Right lobe of liver (tissue), 4 donors: ENCODE results near the gene ENKD1.

ENCODE experiments used
- CTCF ChIP-seq, 4 donors: fragments of 200-600 bp in 3 of 4; fragments of 450-650 bp in 1 of 4; IDR thresholded peaks; one replicate each; pipeline versions ENCODE4 v1.5.1 to v1.8.0; 2016 to 2022; ENCODE audit warnings: antibody characterized with exemption in 4 of 4, mild to moderate bottlenecking in 2 of 4
- POLR2A ChIP-seq: fragments of 450-650 bp; IDR thresholded peaks from one replicate; pipeline ENCODE4 v1.6.1; 2017; ENCODE audit warnings: antibody characterized with exemption, mild to moderate bottlenecking
- donor health status: DM: no; HTN: no; CAD: no.
- donor health status: DM: no; HTN: no; CAD: no.
- donor health status: DM: no; HTN: yes; CAD: no.

- no peak for TF ChIP-seq CTCF (IDR thresholded peaks at IDR 0.05)
- no peak for TF ChIP-seq POLR2A
Observed at GRCh38 chr16:67664258-67664657, 2.3 kb downstream of the ENKD1 start.
